PC-3 (cell line): ENCODE results near the gene SH3BP5L. TPM values are rescaled to one million over a fixed set of nuclear protein-coding genes. Genes with fewer than 3 reads are reported as not detected.

Source experiments
- ATAC-seq: fragments of 200-7000 bp; cut with Tn5 transposase; 2 replicates; pipeline ENCODE4 v1.9.1; 2020; ENCODE audit warnings: mild to moderate bottlenecking, moderate library complexity
- BruUV-seq: library from RNA; stranded (reverse); fragments of 400-500 nt; replicated peaks from 2 replicates; lab custom pipeline; 2021; lab: Mats Ljungman, UMichigan
- CTCF ChIA-PET: fragments of 300-600 bp; sonication (Branson Sonifier 250); formaldehyde crosslinking; loops from one replicate; lab custom pipeline; 2022; ENCODE audit warnings: antibody characterized with exemption; lab: Charles Lee
- POLR2A ChIA-PET: fragments of 300-600 bp; sonication (Branson Sonifier 250); formaldehyde crosslinking; loops from one replicate; lab custom pipeline; 2022; ENCODE audit warnings: antibody characterized with exemption; ENCODE audit not compliant: unreplicated experiment; lab: Charles Lee
- DNase-seq: peaks from one replicate; pipeline ENCODE4 v3.0.0-alpha.2; 2015
- H2AFZ ChIP-seq: fragments of 300-600 bp; sonication (generic); 2 replicates; pipeline ENCODE4 v1.6.0; 2016; ENCODE audit warnings: antibody characterized with exemption, low read length
- H3F3A ChIP-seq: fragments of 300-600 bp; sonication (generic); one replicate; pipeline ENCODE4 v1.6.0; 2017; ENCODE audit warnings: antibody characterized with exemption, low read length, control low read depth, mild to moderate bottlenecking; ENCODE audit not compliant: unreplicated experiment
- H3K27ac ChIP-seq: fragments of 300-600 bp; sonication (generic); 2 replicates; pipeline ENCODE4 v1.5.1; 2016; ENCODE audit warnings: mild to moderate bottlenecking, low read length
- H3K27me3 ChIP-seq: fragments of 300-600 bp; sonication (generic); 2 replicates; pipeline ENCODE4 v1.6.1; 2016; ENCODE audit warnings: low read length, mixed read lengths
- H3K36me3 ChIP-seq: fragments of 300-600 bp; sonication (generic); 2 replicates; pipeline ENCODE4 v1.6.1; 2016; ENCODE audit warnings: low read depth, mixed run types, low read length, mixed read lengths
- H3K4me1 ChIP-seq: fragments of 300-600 bp; sonication (generic); 2 replicates; pipeline ENCODE4 v1.5.1; 2016; ENCODE audit warnings: low read length; ENCODE audit not compliant: insufficient read depth
- H3K4me2 ChIP-seq: fragments of 300-600 bp; sonication (generic); 2 replicates; pipeline ENCODE4 v1.6.0; 2016; ENCODE audit warnings: low read length
- H3K4me3 ChIP-seq: fragments of 300-600 bp; sonication (generic); 2 replicates; pipeline ENCODE4 v1.5.1; 2016; ENCODE audit warnings: mild to moderate bottlenecking, low read length, mixed read lengths
- H3K79me2 ChIP-seq: fragments of 300-600 bp; sonication (generic); 2 replicates; pipeline ENCODE4 v1.6.1; 2017; ENCODE audit warnings: low read length, mixed read lengths
- H3K9ac ChIP-seq: fragments of 300-600 bp; sonication (generic); 2 replicates; pipeline ENCODE4 v1.6.0; 2016; ENCODE audit warnings: mild to moderate bottlenecking, low read length
- H3K9me2 ChIP-seq: fragments of 300-600 bp; sonication (generic); replicated peaks from 2 replicates; pipeline ENCODE4 v1.6.1; 2016; ENCODE audit warnings: mixed run types, low read length, mixed read lengths
- H3K9me3 ChIP-seq: fragments of 300-600 bp; sonication (generic); 2 replicates; pipeline ENCODE4 v1.6.1; 2016; ENCODE audit warnings: low read length, mixed read lengths
- H4K20me1 ChIP-seq: fragments of 300-600 bp; sonication (generic); 2 replicates; pipeline ENCODE4 v1.6.1; 2016; ENCODE audit warnings: low read length, mixed read lengths
- EZH2 ChIP-seq: fragments of 300-600 bp; sonication (generic); IDR thresholded peaks from one replicate; pipeline ENCODE4 v1.6.1; 2017; ENCODE audit warnings: antibody characterized with exemption, mild to moderate bottlenecking, low read length; ENCODE audit not compliant: unreplicated experiment
- EZH2phosphoT487 ChIP-seq: fragments of 300-600 bp; sonication (generic); IDR thresholded peaks from 2 replicates; pipeline ENCODE4 v1.6.1; 2018; ENCODE audit warnings: mild to moderate bottlenecking, antibody characterized with exemption, low read length, borderline replicate concordance
- intact Hi-C: fragments of 100-400 bp; cut with micrococcal nuclease; formaldehyde crosslinking; loops from 2 replicates; pipeline ENCODE4 v1.9.0; 2023
- total RNA-seq: library from RNA; depleted of rRNA; stranded (reverse); fragments of >200 nt; gene quantifications from 2 replicates; pipeline ENCODE4 v1.2.3, GENCODE V29; 2014
- TF ChIP-seq, protein P1 (sequence below): fragments of 300-600 bp; sonication (generic); conservative IDR thresholded peaks from 2 replicates; pipeline ENCODE4 v1.5.1; 2017; ENCODE audit warnings: antibody characterized with exemption, low read depth, mild to moderate bottlenecking, low read length

Gene SH3BP5L
- total RNA-seq, 1 experiment from 2014 or later: 63.5 TPM

DNA sequence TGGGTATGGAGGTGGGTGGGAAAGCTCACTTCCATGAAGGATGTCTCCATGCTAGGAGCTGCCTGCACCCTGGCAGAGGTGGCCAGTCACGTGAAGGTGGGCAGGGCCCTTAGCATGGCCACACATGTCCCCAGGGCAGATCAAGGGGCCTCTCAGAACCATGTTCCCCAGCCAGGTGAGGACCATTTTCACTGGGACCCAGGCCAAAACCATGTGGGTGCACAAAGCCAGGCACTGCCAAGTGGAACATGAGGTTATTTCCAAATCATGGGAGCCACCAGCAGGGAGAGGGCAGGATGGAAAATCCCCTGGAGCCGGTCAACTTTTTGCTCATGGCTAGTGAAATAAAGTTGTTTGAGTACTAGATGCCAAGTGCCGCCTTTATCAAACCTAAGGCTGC lies 23.4 kb upstream of the SH3BP5L start:
- Histone ChIP-seq H3F3A (no peaks in the 10 kb centered on the region), H3K27ac (no peak overlapping the region), H3K4me2 (no peak overlapping the region), H3K4me1 (no peaks in the 10 kb centered on the region), H4K20me1 (no peaks in the 10 kb centered on the region), H3K27me3 (no peaks in the 10 kb centered on the region), H3K9me2 (no peaks in the 10 kb centered on the region), H3K79me2 (0 out of 2 replicates have a peak, but pooled peaks cover 3% of the 10 kb centered on the region), H3K9me3 (no peaks in the 10 kb centered on the region), H3K36me3 (peaks cover 83% of the 10 kb centered on the region), H3K9ac (no peak overlapping the region), H2AFZ (no peak overlapping the region), H3K4me3 (no peak overlapping the region)
- ATAC-seq: no peak
- ChIA-PET POLR2A (interaction anchor here (0.6 kb wide), 1 partner anchor 28 kb away, joined by 3 read pairs; no protein-coding TSS in a partner anchor), CTCF (no interaction called here)
- no peak for TF ChIP-seq EZH2phosphoT487
- TF ChIP-seq, protein P1, sequence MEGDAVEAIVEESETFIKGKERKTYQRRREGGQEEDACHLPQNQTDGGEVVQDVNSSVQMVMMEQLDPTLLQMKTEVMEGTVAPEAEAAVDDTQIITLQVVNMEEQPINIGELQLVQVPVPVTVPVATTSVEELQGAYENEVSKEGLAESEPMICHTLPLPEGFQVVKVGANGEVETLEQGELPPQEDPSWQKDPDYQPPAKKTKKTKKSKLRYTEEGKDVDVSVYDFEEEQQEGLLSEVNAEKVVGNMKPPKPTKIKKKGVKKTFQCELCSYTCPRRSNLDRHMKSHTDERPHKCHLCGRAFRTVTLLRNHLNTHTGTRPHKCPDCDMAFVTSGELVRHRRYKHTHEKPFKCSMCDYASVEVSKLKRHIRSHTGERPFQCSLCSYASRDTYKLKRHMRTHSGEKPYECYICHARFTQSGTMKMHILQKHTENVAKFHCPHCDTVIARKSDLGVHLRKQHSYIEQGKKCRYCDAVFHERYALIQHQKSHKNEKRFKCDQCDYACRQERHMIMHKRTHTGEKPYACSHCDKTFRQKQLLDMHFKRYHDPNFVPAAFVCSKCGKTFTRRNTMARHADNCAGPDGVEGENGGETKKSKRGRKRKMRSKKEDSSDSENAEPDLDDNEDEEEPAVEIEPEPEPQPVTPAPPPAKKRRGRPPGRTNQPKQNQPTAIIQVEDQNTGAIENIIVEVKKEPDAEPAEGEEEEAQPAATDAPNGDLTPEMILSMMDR: no peak
- no peak for TF ChIP-seq EZH2
- BruUV-seq: TSS peak; percentile 5
- intact Hi-C loops: no loop called here
- no peak for DNase-seq

DNA sequence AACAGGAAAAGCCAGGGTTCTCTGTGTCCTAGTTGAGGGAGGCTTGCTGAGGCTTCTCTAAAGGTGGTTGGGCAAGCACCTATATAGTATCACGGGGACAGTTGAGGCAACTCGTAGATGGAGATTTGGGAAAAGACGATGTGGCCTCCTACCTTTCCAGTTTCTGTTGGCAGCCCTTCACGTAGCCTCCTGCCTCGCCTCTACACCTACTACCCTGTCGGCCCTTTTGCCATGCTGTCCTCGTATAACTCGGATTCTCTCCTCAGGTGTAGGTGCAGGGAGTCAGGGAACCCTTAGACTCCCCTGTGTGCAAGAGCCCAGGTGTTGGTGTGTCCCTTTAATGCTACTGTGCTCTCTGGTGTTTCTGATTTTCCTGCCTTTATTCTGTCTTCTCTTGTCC lies 22.9 kb upstream of the SH3BP5L start:
- Histone ChIP-seq H3K4me2 (no peak overlapping the region), H3F3A (no peaks in the 10 kb centered on the region), H2AFZ (no peak overlapping the region), H3K9me3 (no peaks in the 10 kb centered on the region), H3K27ac (no peak overlapping the region), H3K27me3 (no peaks in the 10 kb centered on the region), H3K9me2 (no peaks in the 10 kb centered on the region), H3K4me3 (no peak overlapping the region), H3K4me1 (no peaks in the 10 kb centered on the region), H3K36me3 (peaks cover 78% of the 10 kb centered on the region), H4K20me1 (no peaks in the 10 kb centered on the region), H3K9ac (no peak overlapping the region), H3K79me2 (0 out of 2 replicates have a peak, but pooled peaks cover 8% of the 10 kb centered on the region)
- TF ChIP-seq EZH2phosphoT487: no peak
- TF ChIP-seq EZH2: no peak
- TF ChIP-seq, protein P1: no peak
- ATAC-seq (no peak; the same call in 1 of the 2 replicates), DNase-seq (no peak)
- CTCF ChIA-PET: no interaction called here
- BruUV-seq: TSS peak; percentile 8
- intact Hi-C loops: no loop called here
- POLR2A ChIA-PET: interaction anchor here (0.6 kb wide), 1 partner anchor 10 kb away, joined by 4 read pairs; no protein-coding TSS in a partner anchor

DNA sequence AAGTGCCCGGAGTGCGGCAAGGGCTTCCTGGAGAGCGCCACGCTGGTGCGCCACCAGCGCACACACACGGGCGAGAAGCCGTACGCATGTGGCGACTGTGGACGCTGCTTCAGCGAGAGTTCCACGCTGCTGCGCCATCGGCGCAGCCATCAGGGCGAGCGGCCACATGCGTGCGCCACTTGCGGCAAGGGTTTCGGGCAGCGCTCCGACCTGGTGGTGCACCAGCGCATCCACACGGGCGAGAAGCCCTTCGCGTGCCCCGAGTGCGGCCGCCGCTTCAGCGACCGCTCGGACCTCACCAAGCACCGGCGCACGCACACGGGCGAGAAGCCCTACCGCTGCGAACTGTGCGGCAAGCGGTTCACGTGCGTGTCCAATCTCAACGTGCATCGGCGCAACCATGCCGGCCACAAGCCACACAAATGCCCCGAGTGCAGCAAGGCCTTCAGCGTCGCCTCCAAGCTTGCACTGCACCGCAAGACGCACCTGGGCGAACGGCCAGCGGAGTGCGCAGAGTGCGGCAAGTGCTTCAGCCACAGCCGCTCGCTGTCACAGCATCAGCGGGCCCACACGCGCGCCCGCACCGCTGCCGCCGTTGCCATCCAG lies 22.3 kb upstream of the SH3BP5L start:
- no peaks in the 10 kb centered on the region for H3K4me1 ChIP-seq
- no peaks in the 10 kb centered on the region for H3K9me2 ChIP-seq
- ATAC-seq (no peak), DNase-seq (no peak)
- H3K27me3 ChIP-seq: no peaks in the 10 kb centered on the region
- POLR2A ChIA-PET: interaction anchor here (0.6 kb wide), 1 partner anchor 10 kb away, joined by 4 read pairs; no protein-coding TSS in a partner anchor
- CTCF ChIA-PET: no interaction called here
- no peak overlapping the region for H3K4me2 ChIP-seq
- no peaks in the 10 kb centered on the region for H3F3A ChIP-seq
- H3K79me2 ChIP-seq: peaks cover 12% of the 10 kb centered on the region; the same call in 1 of the 2 replicates
- H3K4me3 ChIP-seq: no peak overlapping the region
- H4K20me1 ChIP-seq: no peaks in the 10 kb centered on the region
- H3K36me3 ChIP-seq: peaks cover 73% of the 10 kb centered on the region
- H3K9ac ChIP-seq: no peak overlapping the region
- intact Hi-C loops: no loop called here
- no peaks in the 10 kb centered on the region for H3K9me3 ChIP-seq
- TF ChIP-seq EZH2 (no peak), EZH2phosphoT487 (no peak)
- TF ChIP-seq, protein P1: no peak
- no peak overlapping the region for H2AFZ ChIP-seq
- BruUV-seq: no TSS peak
- H3K27ac ChIP-seq: no peak overlapping the region
